HCT116 (cell line): ENCODE results near the gene PTPN2.

Source experiments
- EZH2 ChIP-seq: fragments of 200-600 bp; sonication (generic); IDR thresholded peaks from 2 replicates; pipeline ENCODE4 v1.6.1; 2017; ENCODE audit warnings: antibody characterized with exemption, mixed run types
- EZH2phosphoT487 ChIP-seq: fragments of 200-600 bp; IDR thresholded peaks from 2 replicates; pipeline ENCODE4 v1.6.1; 2018; ENCODE audit warnings: antibody characterized with exemption, borderline replicate concordance
- POLR2A ChIP-seq: IDR thresholded peaks from 2 replicates; pipeline ENCODE4 v1.7.0; 2011; ENCODE audit warnings: borderline replicate concordance; ENCODE audit not compliant: insufficient read depth, insufficient read length; ENCODE audit errors: extremely low read depth
- POLR2AphosphoS5 ChIP-seq: IDR thresholded peaks from 2 replicates; pipeline ENCODE4 v1.6.1; 2011; ENCODE audit warnings: mild to moderate bottlenecking, low read depth, low read length, moderate library complexity
- RAD21 ChIP-seq: IDR thresholded peaks from 2 replicates; pipeline ENCODE4 v1.6.1; 2012; ENCODE audit warnings: low read depth, mild to moderate bottlenecking
- SIN3A ChIP-seq: IDR thresholded peaks from 2 replicates; pipeline ENCODE4 v1.6.1; 2012; ENCODE audit warnings: low read depth
- SP1 ChIP-seq: IDR thresholded peaks from 2 replicates; pipeline ENCODE4 v1.6.1; 2012; ENCODE audit warnings: low read depth
- SRF ChIP-seq: IDR thresholded peaks from 2 replicates; pipeline ENCODE4 v1.6.1; 2012; ENCODE audit warnings: low read depth
- ZNF274 ChIP-seq: fragments of 200-500 bp; sonication (Bioruptor generic); IDR thresholded peaks from 2 replicates; pipeline ENCODE4 v1.6.1; 2014; ENCODE audit warnings: mild to moderate bottlenecking, low read depth, low read length, inconsistent platforms
- TF ChIP-seq, protein P1 (sequence below), 3 experiments: fragments of 200-600 bp in 1 of 3; sonication (generic) in 1 of 3; IDR thresholded peaks in 2 of 3; conservative IDR thresholded peaks in 1 of 3; 2 replicates each; pipeline ENCODE4 v1.5.1; 2012 to 2017; ENCODE audit warnings: low read depth in 2 of 3, low read length in 2 of 3, antibody characterized with exemption in 1 of 3, borderline replicate concordance in 1 of 3, control low read depth in 1 of 3, mild to moderate bottlenecking in 1 of 3, mixed read lengths in 1 of 3, mixed run types in 1 of 3, moderate library complexity in 1 of 3; ENCODE audit not compliant: insufficient read depth in 1 of 3
- TF ChIP-seq, protein P2 (sequence below): IDR thresholded peaks from 2 replicates; pipeline ENCODE4 v1.6.1; 2012; ENCODE audit warnings: low read depth
- TF ChIP-seq, protein P3 (sequence below): IDR thresholded peaks from 2 replicates; pipeline ENCODE4 v1.6.1; 2011; ENCODE audit warnings: mild to moderate bottlenecking, low read length, moderate library complexity; ENCODE audit not compliant: insufficient replicate concordance; ENCODE audit errors: extremely low read depth
- TF ChIP-seq, protein P4 (sequence below): IDR thresholded peaks from 2 replicates; pipeline ENCODE4 v1.6.1; 2012

DNA sequence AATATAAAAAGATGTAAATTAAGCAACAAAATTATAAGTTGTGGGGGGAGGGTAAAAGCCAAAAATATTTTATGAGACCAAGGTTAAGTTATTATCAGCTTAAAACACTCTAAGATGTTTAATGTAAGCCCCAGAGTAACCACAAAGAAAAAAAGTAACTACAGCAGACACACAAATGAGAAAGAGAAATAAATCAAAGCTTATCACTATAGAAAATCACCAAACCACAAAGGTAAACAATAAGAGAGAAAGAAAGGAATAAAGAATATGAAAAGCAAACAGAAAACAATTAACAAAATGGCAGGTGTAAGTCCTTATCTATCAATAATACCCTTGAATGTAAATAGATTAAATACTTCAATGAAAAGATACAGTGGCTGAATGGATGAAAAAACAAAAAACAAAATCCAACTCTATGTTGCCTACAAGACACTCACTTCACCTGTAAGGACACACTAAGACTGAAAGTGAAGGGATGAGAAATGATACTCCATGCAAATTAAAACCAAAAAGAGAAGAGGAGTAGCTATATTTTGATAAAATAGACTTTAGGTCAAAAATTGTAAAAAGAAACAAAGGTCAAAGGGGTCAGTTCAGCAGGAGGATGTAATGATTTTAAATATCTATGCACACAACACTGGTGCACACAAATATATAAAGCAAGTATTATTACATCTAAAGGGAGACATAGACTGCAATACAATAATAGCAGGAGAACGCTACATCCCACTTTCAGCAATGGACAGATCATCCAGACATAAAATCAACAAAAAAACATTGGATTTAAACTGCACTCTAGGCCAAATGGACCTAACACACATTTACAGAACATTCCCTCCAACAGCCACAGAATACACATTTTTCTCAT is 80.7 kb downstream of the PTPN2 start:
- no peak for TF ChIP-seq EZH2phosphoT487
- TF ChIP-seq, protein P1, sequence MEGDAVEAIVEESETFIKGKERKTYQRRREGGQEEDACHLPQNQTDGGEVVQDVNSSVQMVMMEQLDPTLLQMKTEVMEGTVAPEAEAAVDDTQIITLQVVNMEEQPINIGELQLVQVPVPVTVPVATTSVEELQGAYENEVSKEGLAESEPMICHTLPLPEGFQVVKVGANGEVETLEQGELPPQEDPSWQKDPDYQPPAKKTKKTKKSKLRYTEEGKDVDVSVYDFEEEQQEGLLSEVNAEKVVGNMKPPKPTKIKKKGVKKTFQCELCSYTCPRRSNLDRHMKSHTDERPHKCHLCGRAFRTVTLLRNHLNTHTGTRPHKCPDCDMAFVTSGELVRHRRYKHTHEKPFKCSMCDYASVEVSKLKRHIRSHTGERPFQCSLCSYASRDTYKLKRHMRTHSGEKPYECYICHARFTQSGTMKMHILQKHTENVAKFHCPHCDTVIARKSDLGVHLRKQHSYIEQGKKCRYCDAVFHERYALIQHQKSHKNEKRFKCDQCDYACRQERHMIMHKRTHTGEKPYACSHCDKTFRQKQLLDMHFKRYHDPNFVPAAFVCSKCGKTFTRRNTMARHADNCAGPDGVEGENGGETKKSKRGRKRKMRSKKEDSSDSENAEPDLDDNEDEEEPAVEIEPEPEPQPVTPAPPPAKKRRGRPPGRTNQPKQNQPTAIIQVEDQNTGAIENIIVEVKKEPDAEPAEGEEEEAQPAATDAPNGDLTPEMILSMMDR (IDR thresholded peaks at IDR 0.05 in 2 of 3, conservative IDR thresholded peaks at IDR 0.05 in 1 of 3; ENCODE audit: borderline replicate concordance in 1 of 3, insufficient read depth in 1 of 3, low read depth in 2 of 3, low read length in 2 of 3), result no peak
- no peak for TF ChIP-seq POLR2A
- TF ChIP-seq, protein P2, sequence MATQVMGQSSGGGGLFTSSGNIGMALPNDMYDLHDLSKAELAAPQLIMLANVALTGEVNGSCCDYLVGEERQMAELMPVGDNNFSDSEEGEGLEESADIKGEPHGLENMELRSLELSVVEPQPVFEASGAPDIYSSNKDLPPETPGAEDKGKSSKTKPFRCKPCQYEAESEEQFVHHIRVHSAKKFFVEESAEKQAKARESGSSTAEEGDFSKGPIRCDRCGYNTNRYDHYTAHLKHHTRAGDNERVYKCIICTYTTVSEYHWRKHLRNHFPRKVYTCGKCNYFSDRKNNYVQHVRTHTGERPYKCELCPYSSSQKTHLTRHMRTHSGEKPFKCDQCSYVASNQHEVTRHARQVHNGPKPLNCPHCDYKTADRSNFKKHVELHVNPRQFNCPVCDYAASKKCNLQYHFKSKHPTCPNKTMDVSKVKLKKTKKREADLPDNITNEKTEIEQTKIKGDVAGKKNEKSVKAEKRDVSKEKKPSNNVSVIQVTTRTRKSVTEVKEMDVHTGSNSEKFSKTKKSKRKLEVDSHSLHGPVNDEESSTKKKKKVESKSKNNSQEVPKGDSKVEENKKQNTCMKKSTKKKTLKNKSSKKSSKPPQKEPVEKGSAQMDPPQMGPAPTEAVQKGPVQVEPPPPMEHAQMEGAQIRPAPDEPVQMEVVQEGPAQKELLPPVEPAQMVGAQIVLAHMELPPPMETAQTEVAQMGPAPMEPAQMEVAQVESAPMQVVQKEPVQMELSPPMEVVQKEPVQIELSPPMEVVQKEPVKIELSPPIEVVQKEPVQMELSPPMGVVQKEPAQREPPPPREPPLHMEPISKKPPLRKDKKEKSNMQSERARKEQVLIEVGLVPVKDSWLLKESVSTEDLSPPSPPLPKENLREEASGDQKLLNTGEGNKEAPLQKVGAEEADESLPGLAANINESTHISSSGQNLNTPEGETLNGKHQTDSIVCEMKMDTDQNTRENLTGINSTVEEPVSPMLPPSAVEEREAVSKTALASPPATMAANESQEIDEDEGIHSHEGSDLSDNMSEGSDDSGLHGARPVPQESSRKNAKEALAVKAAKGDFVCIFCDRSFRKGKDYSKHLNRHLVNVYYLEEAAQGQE, result no peak
- TF ChIP-seq SRF, result no peak
- no peak for TF ChIP-seq SIN3A
- TF ChIP-seq RAD21, result no peak
- no peak for TF ChIP-seq ZNF274
- TF ChIP-seq, protein P3, sequence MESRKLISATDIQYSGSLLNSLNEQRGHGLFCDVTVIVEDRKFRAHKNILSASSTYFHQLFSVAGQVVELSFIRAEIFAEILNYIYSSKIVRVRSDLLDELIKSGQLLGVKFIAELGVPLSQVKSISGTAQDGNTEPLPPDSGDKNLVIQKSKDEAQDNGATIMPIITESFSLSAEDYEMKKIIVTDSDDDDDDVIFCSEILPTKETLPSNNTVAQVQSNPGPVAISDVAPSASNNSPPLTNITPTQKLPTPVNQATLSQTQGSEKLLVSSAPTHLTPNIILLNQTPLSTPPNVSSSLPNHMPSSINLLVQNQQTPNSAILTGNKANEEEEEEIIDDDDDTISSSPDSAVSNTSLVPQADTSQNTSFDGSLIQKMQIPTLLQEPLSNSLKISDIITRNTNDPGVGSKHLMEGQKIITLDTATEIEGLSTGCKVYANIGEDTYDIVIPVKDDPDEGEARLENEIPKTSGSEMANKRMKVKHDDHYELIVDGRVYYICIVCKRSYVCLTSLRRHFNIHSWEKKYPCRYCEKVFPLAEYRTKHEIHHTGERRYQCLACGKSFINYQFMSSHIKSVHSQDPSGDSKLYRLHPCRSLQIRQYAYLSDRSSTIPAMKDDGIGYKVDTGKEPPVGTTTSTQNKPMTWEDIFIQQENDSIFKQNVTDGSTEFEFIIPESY, result no peak
- TF ChIP-seq EZH2, result no peak
- no peak for TF ChIP-seq POLR2AphosphoS5
- TF ChIP-seq, protein P4, sequence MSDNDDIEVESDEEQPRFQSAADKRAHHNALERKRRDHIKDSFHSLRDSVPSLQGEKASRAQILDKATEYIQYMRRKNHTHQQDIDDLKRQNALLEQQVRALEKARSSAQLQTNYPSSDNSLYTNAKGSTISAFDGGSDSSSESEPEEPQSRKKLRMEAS, result no peak
- TF ChIP-seq SP1, result no peak
